A549 (cell line): ENCODE data around the gene CPT1B. TPM values are rescaled to one million over a fixed set of nuclear protein-coding genes. Genes with fewer than 3 reads are reported as not detected.

ENCODE experiments used
- ATAC-seq, 2 experiments: fragments of 200-7000 bp in 1 of 2; fragments of >200 bp in 1 of 2; cut with Nextera tagmentation in 1 of 2; cut with Tn5 transposase in 1 of 2; 3 replicates each; pipeline versions ENCODE4 v1.8.0 to v1.9.1; 2018 to 2020; ENCODE audit warnings: mild to moderate bottlenecking in 1 of 2, moderate library complexity in 1 of 2
- CTCF ChIA-PET: fragments of 300-600 bp; sonication (Branson Sonifier 250); formaldehyde crosslinking; extraction: SDS; loops from one replicate; lab custom pipeline; 2021; ENCODE audit warnings: antibody characterized with exemption, inconsistent platforms; lab: Yijun Ruan, JAX
- POLR2A ChIA-PET: fragments of 350-600 bp; formaldehyde crosslinking; extraction: SDS; loops from one replicate; lab custom pipeline; 2021; ENCODE audit warnings: antibody characterized with exemption, inconsistent platforms; lab: Yijun Ruan, JAX
- DNase-seq, 2 experiments: peaks; one replicate each; pipeline versions ENCODE4 v3.0.0 to v3.0.0-alpha.2; 2011 to 2016; ENCODE audit warnings: low read depth in 1 of 2, low spot score in 1 of 2
- FAIRE-seq: peaks from 2 replicates; lab custom pipeline; 2011; peaks lifted over from hg19 to GRCh38; lab: Jason Lieb, UNC
- H3K27ac ChIP-seq, 2 experiments: fragments of >200 bp; sonication (Bioruptor Twin); formaldehyde crosslinking; 3 replicates each; pipeline ENCODE4 v1.5.1; 2016 to 2017
- H3K4me1 ChIP-seq: fragments of >200 bp; sonication (Bioruptor Twin); formaldehyde crosslinking; 3 replicates; pipeline ENCODE4 v1.6.1; 2016
- H3K4me2 ChIP-seq: fragments of >200 bp; sonication (Bioruptor Twin); formaldehyde crosslinking; 3 replicates; pipeline ENCODE4 v1.6.1; 2016
- H3K4me3 ChIP-seq: fragments of >200 bp; sonication (Bioruptor Twin); formaldehyde crosslinking; 3 replicates; pipeline ENCODE4 v1.5.1; 2016
- H3K9me3 ChIP-seq: fragments of >200 bp; sonication (Bioruptor Twin); formaldehyde crosslinking; 3 replicates; pipeline ENCODE4 v1.6.1; 2016
- CBX2 ChIP-seq: fragments of 200-600 bp; sonication (generic); IDR thresholded peaks from 2 replicates; pipeline ENCODE4 v1.6.1; 2016; ENCODE audit warnings: low read depth, mild to moderate bottlenecking, borderline replicate concordance
- CHD2 ChIP-seq: fragments of 150-350 bp; IDR thresholded peaks from 2 replicates; pipeline ENCODE4 v1.6.1; 2014; ENCODE audit warnings: low read length; ENCODE audit not compliant: partially characterized antibody
- EP300 ChIP-seq, 2 experiments: fragments of >200 bp; sonication (Bioruptor Twin); formaldehyde crosslinking; IDR thresholded peaks; 2 replicates in 1 of 2; 3 replicates in 1 of 2; pipeline ENCODE4 v1.6.1; 2016 to 2017
- FOSB ChIP-seq: fragments of 250-450 bp; sonication (Bioruptor Pico); IDR thresholded peaks from 2 replicates; pipeline ENCODE4 v1.5.0; 2020; ENCODE audit warnings: mild to moderate bottlenecking, moderate library complexity
- HEYL ChIP-seq: fragments of 250-450 bp; sonication (Bioruptor Pico); IDR thresholded peaks from 2 replicates; pipeline ENCODE4 v1.8.0; 2021; ENCODE audit warnings: mild to moderate bottlenecking, moderate library complexity
- KDM5A ChIP-seq: fragments of 200-600 bp; sonication (generic); IDR thresholded peaks from 2 replicates; pipeline ENCODE4 v1.6.1; 2016; ENCODE audit warnings: antibody characterized with exemption, mild to moderate bottlenecking
- NFE2L2 ChIP-seq: fragments of 150-350 bp; conservative IDR thresholded peaks from 2 replicates; pipeline ENCODE4 v1.6.1; 2014; ENCODE audit warnings: low read length
- NPAS2 ChIP-seq: fragments of 250-450 bp; sonication (Bioruptor Pico); IDR thresholded peaks from 2 replicates; pipeline ENCODE4 v1.8.0; 2022; ENCODE audit warnings: mild to moderate bottlenecking, moderate library complexity, borderline replicate concordance
- NR3C1 ChIP-seq: fragments of >200 bp; sonication (Bioruptor Twin); formaldehyde crosslinking; IDR thresholded peaks from 3 replicates; pipeline ENCODE4 v1.6.1; 2017
- PHF8 ChIP-seq: fragments of 200-600 bp; sonication (generic); IDR thresholded peaks from 2 replicates; pipeline ENCODE4 v1.6.1; 2016; ENCODE audit warnings: low read depth, mild to moderate bottlenecking, antibody characterized with exemption, moderate library complexity, borderline replicate concordance
- POLR2A ChIP-seq: IDR thresholded peaks from 2 replicates; pipeline ENCODE4 v1.6.1; 2012; ENCODE audit warnings: mild to moderate bottlenecking, low read length
- RAD21 ChIP-seq, 2 experiments: fragments of >200 bp in 1 of 2; sonication (Bioruptor Twin) in 1 of 2; formaldehyde crosslinking in 1 of 2; IDR thresholded peaks in 1 of 2; conservative IDR thresholded peaks in 1 of 2; 2 replicates in 1 of 2; 3 replicates in 1 of 2; pipeline ENCODE4 v1.6.1; 2012 to 2018; ENCODE audit warnings: inconsistent platforms in 1 of 2
- SREBF2 ChIP-seq: fragments of 450-650 bp; IDR thresholded peaks from 2 replicates; pipeline ENCODE4 v1.6.1; 2014; ENCODE audit warnings: mild to moderate bottlenecking, moderate library complexity
- TFCP2L1 ChIP-seq: fragments of 250-450 bp; sonication (Bioruptor Pico); IDR thresholded peaks from 2 replicates; pipeline ENCODE4 v1.5.0; 2021; ENCODE audit warnings: mild to moderate bottlenecking
- TP53 ChIP-seq: fragments of 250-450 bp; sonication (Bioruptor Pico); IDR thresholded peaks from 2 replicates; pipeline ENCODE4 v1.5.0; 2021; ENCODE audit warnings: mild to moderate bottlenecking, moderate library complexity
- ZC3H11A ChIP-seq: fragments of 450-650 bp; IDR thresholded peaks from 2 replicates; pipeline ENCODE4 v1.6.1; 2014; ENCODE audit warnings: antibody characterized with exemption, mild to moderate bottlenecking
- ZNF302 ChIP-seq: fragments of 250-450 bp; sonication (Bioruptor Pico); IDR thresholded peaks from 2 replicates; pipeline ENCODE4 v1.9.0; 2021; ENCODE audit warnings: inconsistent platforms, mild to moderate bottlenecking, moderate library complexity
- WGBS: methylation state at CpG from one replicate; pipeline ENCODE4 v1.1.6; 2017; ENCODE audit errors: missing lambda C conversion rate; 5-methylcytosine and 5-hydroxymethylcytosine counted together
- polyA plus RNA-seq, 4 experiments: library from polyadenylated mRNA; depleted of rRNA in 3 of 4; stranded (reverse); fragments of >200 nt; fragmentation: RNase III in 1 of 4; extraction: RNeasy Plus Mini Kit Qiagen cat#74134 plus additional on column Dnase treatment in 1 of 4; gene quantifications; 2 replicates in 3 of 4; 3 replicates in 1 of 4; pipeline ENCODE4 v1.2.3, GENCODE V29; 2011 to 2017
- TF ChIP-seq, protein P1 (sequence below): fragments of 150-350 bp; IDR thresholded peaks from 2 replicates; pipeline ENCODE4 v1.6.1; 2014; ENCODE audit warnings: low read depth, mild to moderate bottlenecking, low read length
- TF ChIP-seq, protein P2 (sequence below): fragments of 250-450 bp; sonication (Bioruptor Pico); IDR thresholded peaks from 2 replicates; pipeline ENCODE4 v1.5.0; 2020; ENCODE audit warnings: low read depth, mild to moderate bottlenecking, moderate library complexity
- TF ChIP-seq, protein P3 (sequence below): IDR thresholded peaks from 2 replicates; pipeline ENCODE4 v1.6.1; 2012
- TF ChIP-seq, protein P4 (sequence below): fragments of 450-650 bp; IDR thresholded peaks from 2 replicates; pipeline ENCODE4 v1.6.1; 2014; ENCODE audit warnings: antibody characterized with exemption

The CPT1B gene
- polyA plus RNA-seq, 2 of the 4 experiments (the other 2 are of a cell fraction): 12.1 to 26.5 TPM

DNA sequence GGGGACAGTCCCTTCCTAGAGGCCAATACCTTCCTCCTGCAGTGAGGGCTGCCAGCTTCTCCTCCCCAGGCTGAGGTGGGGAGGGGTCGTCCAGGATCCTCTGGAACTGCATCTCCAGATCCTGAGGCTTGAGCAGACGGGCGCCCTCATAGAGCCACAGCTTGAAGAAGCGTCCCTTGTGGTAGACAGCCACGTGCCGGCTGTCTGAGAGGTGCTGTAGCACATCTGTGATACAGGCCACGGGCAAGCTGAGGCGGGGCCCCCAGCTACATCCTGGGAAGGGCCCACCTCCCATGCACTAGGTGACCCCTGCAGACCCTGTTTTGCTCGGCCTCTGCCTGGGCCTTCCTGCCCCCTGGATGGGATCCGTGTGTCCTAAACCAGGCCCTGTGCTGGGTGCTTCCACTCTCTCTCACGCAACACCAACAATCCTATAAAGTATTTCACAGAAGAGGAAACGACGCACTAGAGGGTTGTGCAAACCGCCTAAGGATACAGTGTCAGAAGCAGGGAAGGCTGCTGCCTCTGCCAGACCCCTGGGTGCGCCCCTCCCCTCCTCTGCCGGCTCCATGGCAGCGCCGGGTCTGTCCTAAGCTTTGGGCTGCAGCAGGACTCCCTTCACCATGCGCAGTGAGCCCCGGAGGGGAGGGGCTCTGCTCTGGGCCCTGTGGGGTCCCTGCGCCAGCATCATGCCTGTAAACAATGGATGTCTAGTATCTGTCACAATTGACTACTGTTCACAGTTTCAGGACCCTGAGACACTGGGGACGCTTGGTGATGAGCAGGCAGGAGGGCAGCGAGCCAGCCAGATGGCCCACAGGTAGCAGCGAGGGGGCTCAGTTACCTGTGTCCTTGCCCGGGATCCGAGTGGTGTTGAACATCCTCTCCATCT is 4.5 kb downstream of the CPT1B start:
- H3K27ac ChIP-seq: no peak overlapping the region
- ChIA-PET POLR2A (no interaction called here), CTCF (interaction anchor here (1.1 to 6.7 kb wide), 2 partner anchors 9 to 47 kb away, joined by 3 to 53 read pairs; partner anchors contain the start of gene SYCE3)
- no peak overlapping the region for H3K4me2 ChIP-seq
- H3K4me3 ChIP-seq: no peak overlapping the region
- no peaks in the 10 kb centered on the region for H3K9me3 ChIP-seq
- no peaks in the 10 kb centered on the region for H3K4me1 ChIP-seq
- WGBS: 83% methylated on average over 8 of the region's 26 CpGs
- no peak for DNase-seq
- no peak for ATAC-seq
- FAIRE-seq: no peak
- TF ChIP-seq POLR2A: no peak
- TF ChIP-seq, protein P1, sequence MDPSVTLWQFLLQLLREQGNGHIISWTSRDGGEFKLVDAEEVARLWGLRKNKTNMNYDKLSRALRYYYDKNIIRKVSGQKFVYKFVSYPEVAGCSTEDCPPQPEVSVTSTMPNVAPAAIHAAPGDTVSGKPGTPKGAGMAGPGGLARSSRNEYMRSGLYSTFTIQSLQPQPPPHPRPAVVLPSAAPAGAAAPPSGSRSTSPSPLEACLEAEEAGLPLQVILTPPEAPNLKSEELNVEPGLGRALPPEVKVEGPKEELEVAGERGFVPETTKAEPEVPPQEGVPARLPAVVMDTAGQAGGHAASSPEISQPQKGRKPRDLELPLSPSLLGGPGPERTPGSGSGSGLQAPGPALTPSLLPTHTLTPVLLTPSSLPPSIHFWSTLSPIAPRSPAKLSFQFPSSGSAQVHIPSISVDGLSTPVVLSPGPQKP: no peak
- TF ChIP-seq NPAS2: no peak
- TF ChIP-seq PHF8: no peak
- TF ChIP-seq RAD21 (conservative IDR thresholded peaks at IDR 0.05 in 1 of 2, IDR thresholded peaks at IDR 0.05 in 1 of 2): no peak
- TF ChIP-seq KDM5A: no peak
- no peak for TF ChIP-seq EP300 (IDR thresholded peaks at IDR 0.05)

DNA sequence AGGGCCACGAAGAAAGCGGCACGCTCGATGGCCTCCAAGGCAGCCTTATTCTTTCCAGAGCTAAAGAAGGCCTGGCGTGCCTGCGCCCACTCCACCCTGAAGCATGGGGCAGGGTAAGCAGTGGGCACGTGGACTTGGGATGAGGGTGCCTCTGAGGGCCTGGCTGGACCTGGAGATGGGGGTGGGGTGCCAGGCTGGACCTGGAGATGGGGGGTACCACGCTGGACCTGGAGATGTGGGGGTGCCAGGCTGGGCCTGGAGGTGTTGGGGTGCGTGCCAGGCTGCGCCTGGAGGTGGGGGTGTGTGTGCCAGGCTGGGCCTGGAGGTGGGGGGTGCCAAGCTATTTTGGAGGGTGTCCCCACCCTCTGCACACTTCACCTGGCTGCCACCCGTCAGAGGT is 5.3 kb downstream of the CPT1B start:
- H3K4me3 ChIP-seq: no peak overlapping the region
- ATAC-seq (no peak), DNase-seq (no peak), FAIRE-seq (no peak)
- TF ChIP-seq NR3C1: no peak
- no peak for TF ChIP-seq TP53 (CRISPR knock-in tag)
- no peak for TF ChIP-seq NPAS2
- no peak for TF ChIP-seq NFE2L2
- TF ChIP-seq CHD2: no peak
- TF ChIP-seq TFCP2L1 (CRISPR knock-in tag): no peak
- TF ChIP-seq FOSB (CRISPR knock-in tag): no peak
- no peak for TF ChIP-seq ZC3H11A
- TF ChIP-seq, protein P1: no peak
- TF ChIP-seq, protein P2, sequence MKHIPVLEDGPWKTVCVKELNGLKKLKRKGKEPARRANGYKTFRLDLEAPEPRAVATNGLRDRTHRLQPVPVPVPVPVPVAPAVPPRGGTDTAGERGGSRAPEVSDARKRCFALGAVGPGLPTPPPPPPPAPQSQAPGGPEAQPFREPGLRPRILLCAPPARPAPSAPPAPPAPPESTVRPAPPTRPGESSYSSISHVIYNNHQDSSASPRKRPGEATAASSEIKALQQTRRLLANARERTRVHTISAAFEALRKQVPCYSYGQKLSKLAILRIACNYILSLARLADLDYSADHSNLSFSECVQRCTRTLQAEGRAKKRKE: no peak
- TF ChIP-seq SREBF2: no peak
- no peak for TF ChIP-seq CBX2
- TF ChIP-seq, protein P3, sequence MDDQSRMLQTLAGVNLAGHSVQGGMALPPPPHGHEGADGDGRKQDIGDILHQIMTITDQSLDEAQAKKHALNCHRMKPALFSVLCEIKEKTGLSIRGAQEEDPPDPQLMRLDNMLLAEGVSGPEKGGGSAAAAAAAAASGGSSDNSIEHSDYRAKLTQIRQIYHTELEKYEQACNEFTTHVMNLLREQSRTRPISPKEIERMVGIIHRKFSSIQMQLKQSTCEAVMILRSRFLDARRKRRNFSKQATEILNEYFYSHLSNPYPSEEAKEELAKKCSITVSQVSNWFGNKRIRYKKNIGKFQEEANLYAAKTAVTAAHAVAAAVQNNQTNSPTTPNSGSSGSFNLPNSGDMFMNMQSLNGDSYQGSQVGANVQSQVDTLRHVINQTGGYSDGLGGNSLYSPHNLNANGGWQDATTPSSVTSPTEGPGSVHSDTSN: no peak
- TF ChIP-seq ZNF302 (CRISPR knock-in tag): no peak
- TF ChIP-seq, protein P4, sequence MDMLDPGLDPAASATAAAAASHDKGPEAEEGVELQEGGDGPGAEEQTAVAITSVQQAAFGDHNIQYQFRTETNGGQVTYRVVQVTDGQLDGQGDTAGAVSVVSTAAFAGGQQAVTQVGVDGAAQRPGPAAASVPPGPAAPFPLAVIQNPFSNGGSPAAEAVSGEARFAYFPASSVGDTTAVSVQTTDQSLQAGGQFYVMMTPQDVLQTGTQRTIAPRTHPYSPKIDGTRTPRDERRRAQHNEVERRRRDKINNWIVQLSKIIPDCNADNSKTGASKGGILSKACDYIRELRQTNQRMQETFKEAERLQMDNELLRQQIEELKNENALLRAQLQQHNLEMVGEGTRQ: no peak
- no peak for TF ChIP-seq HEYL
- H3K9me3 ChIP-seq: no peaks in the 10 kb centered on the region
- no peak overlapping the region for H3K27ac ChIP-seq
- no peaks in the 10 kb centered on the region for H3K4me1 ChIP-seq
- WGBS: 90% methylated on average over 4 of the region's 11 CpGs
- CTCF ChIA-PET: interaction anchor here (1.1 to 6.7 kb wide), 4 partner anchors 8 to 48 kb away, joined by 3 to 53 read pairs (median 6); partner anchors contain the start of genes SCO2 and SYCE3
- POLR2A ChIA-PET: no interaction called here
- no peak overlapping the region for H3K4me2 ChIP-seq
